D721Med (cell line): ENCODE measurements around the gene ATP10B.

Experiments
- DNase-seq: peaks from one replicate; pipeline ENCODE4 v3.0.0; 2011; ENCODE audit warnings: low spot score; ENCODE audit not compliant: insufficient read length
- FAIRE-seq: peaks from 2 replicates; lab custom pipeline; 2011; peaks lifted over from hg19 to GRCh38; lab: Jason Lieb, UNC
- CTCF ChIP-seq: IDR thresholded peaks from 2 replicates; pipeline ENCODE4 v1.5.1; 2012; ENCODE audit warnings: mild to moderate bottlenecking, control low read depth; ENCODE audit not compliant: insufficient read depth; ENCODE audit errors: missing control alignments

ATP10B gene

GRCh38 chr5:160702311-160702803 lies 149.7 kb downstream of the ATP10B start:
- DNase-seq (no peak), FAIRE-seq (no peak)
- TF ChIP-seq CTCF: no peak

- TF ChIP-seq CTCF: no peak
- DNase-seq (no peak), FAIRE-seq (no peak)
Measured at GRCh38 chr5:160701403-160701802, 150.6 kb downstream of the ATP10B start.

- FAIRE-seq (no peak), DNase-seq (no peak)
- no peak for TF ChIP-seq CTCF
Measured at GRCh38 chr5:160699301-160699700, 152.7 kb downstream of the ATP10B start.

- no peak for TF ChIP-seq CTCF
- DNase-seq (no peak), FAIRE-seq (no peak)
Measured at GRCh38 chr5:160697281-160697680, 154.7 kb downstream of the ATP10B start.

GRCh38 chr5:160694896-160695295 lies 157.1 kb downstream of the ATP10B start:
- DNase-seq (no peak), FAIRE-seq (no peak)
- no peak for TF ChIP-seq CTCF

- DNase-seq (no peak), FAIRE-seq (no peak)
- no peak for TF ChIP-seq CTCF
Measured at GRCh38 chr5:160693831-160694465, 158.1 kb downstream of the ATP10B start.

- FAIRE-seq: no peak
- no peak for DNase-seq
- TF ChIP-seq CTCF: no peak
Measured at GRCh38 chr5:160692271-160692670, 159.7 kb downstream of the ATP10B start.
